Caco-2 (cell line): ENCODE data around the gene PMM1. TPM values are rescaled to one million over a fixed set of nuclear protein-coding genes. Genes with fewer than 3 reads are reported as not detected.

Experiments used
- BruUV-seq: library from RNA; stranded (reverse); fragments of 400-500 nt; replicated peaks from 2 replicates; lab custom pipeline; 2021; lab: Mats Ljungman, UMichigan
- CTCF ChIA-PET: fragments of 300-600 bp; sonication (Branson Sonifier 250); formaldehyde crosslinking; loops from one replicate; lab custom pipeline; 2022; ENCODE audit warnings: antibody characterized with exemption; lab: Charles Lee
- POLR2A ChIA-PET: fragments of 300-600 bp; sonication (Branson Sonifier 250); formaldehyde crosslinking; loops from one replicate; lab custom pipeline; 2022; ENCODE audit warnings: antibody characterized with exemption; lab: Charles Lee
- DNase-seq, 2 experiments: peaks; one replicate each; pipeline versions ENCODE4 v3.0.0 to v3.0.0-alpha.2; 2020 to 2022
- H3K27me3 ChIP-seq: replicated peaks from 2 replicates; pipeline ENCODE4 v1.6.0; 2011; ENCODE audit warnings: low read length; ENCODE audit not compliant: control insufficient read depth, insufficient read depth
- H3K36me3 ChIP-seq: 2 replicates; pipeline ENCODE4 v1.5.1; 2011; ENCODE audit warnings: low read length; ENCODE audit not compliant: control insufficient read depth, insufficient read depth
- H3K4me1 ChIP-seq: fragments of 250-450 bp; sonication (Bioruptor Pico); 2 replicates; pipeline ENCODE4 v1.5.1; 2020; ENCODE audit warnings: mild to moderate bottlenecking
- H3K4me3 ChIP-seq: 2 replicates; pipeline ENCODE4 v1.5.1; 2011; ENCODE audit warnings: low read depth, mild to moderate bottlenecking, control low read depth, low read length
- H3K9me3 ChIP-seq: fragments of 250-450 bp; sonication (Bioruptor Pico); 2 replicates; pipeline ENCODE4 v1.5.1; 2020; ENCODE audit warnings: mild to moderate bottlenecking, moderate library complexity
- H3K27ac Mint-ChIP-seq: one replicate; pipeline ENCODE4 v1.8.0; 2022; ENCODE audit warnings: mixed read lengths; ENCODE audit not compliant: unreplicated experiment
- H3K27me3 Mint-ChIP-seq: one replicate; pipeline ENCODE4 v1.8.0; 2022; ENCODE audit warnings: mixed read lengths; ENCODE audit not compliant: insufficient read depth, unreplicated experiment
- H3K36me3 Mint-ChIP-seq: one replicate; pipeline ENCODE4 v1.8.0; 2022; ENCODE audit warnings: mild to moderate bottlenecking, mixed read lengths; ENCODE audit not compliant: insufficient read depth, unreplicated experiment
- H3K4me1 Mint-ChIP-seq: one replicate; pipeline ENCODE4 v1.8.0; 2022; ENCODE audit warnings: low read depth, mixed read lengths; ENCODE audit not compliant: unreplicated experiment
- H3K4me3 Mint-ChIP-seq: one replicate; pipeline ENCODE4 v1.8.0; 2022; ENCODE audit warnings: mild to moderate bottlenecking, moderate library complexity, mixed read lengths; ENCODE audit not compliant: unreplicated experiment
- H3K9me3 Mint-ChIP-seq: one replicate; pipeline ENCODE4 v1.8.0; 2022; ENCODE audit warnings: mixed read lengths; ENCODE audit not compliant: unreplicated experiment
- intact Hi-C: fragments of 100-400 bp; cut with micrococcal nuclease; formaldehyde crosslinking; loops from one replicate; pipeline ENCODE4 v1.10.0; 2022; ENCODE audit not compliant: unreplicated experiment
- total RNA-seq: library from RNA; stranded (reverse); gene quantifications from 2 replicates; pipeline ENCODE4 v1.2.3, GENCODE V29; 2022
- TF ChIP-seq, protein P1 (sequence below), 2 experiments: fragments of 200-600 bp in 1 of 2; IDR thresholded peaks; 1 replicate in 1 of 2; 2 replicates in 1 of 2; pipeline versions ENCODE4 v1.5.1 to v1.8.0; 2011 to 2022; ENCODE audit warnings: antibody characterized with exemption in 1 of 2, control low read depth in 1 of 2, inconsistent platforms in 1 of 2, low read depth in 1 of 2, low read length in 1 of 2, mild to moderate bottlenecking in 1 of 2, moderate library complexity in 1 of 2; ENCODE audit not compliant: insufficient read depth in 1 of 2, severe bottlenecking in 1 of 2, unreplicated experiment in 1 of 2

Gene PMM1
- total RNA-seq, 1 experiment from 2014 or later, result 29.6 TPM

- TF ChIP-seq, protein P1, sequence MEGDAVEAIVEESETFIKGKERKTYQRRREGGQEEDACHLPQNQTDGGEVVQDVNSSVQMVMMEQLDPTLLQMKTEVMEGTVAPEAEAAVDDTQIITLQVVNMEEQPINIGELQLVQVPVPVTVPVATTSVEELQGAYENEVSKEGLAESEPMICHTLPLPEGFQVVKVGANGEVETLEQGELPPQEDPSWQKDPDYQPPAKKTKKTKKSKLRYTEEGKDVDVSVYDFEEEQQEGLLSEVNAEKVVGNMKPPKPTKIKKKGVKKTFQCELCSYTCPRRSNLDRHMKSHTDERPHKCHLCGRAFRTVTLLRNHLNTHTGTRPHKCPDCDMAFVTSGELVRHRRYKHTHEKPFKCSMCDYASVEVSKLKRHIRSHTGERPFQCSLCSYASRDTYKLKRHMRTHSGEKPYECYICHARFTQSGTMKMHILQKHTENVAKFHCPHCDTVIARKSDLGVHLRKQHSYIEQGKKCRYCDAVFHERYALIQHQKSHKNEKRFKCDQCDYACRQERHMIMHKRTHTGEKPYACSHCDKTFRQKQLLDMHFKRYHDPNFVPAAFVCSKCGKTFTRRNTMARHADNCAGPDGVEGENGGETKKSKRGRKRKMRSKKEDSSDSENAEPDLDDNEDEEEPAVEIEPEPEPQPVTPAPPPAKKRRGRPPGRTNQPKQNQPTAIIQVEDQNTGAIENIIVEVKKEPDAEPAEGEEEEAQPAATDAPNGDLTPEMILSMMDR (IDR thresholded peaks at IDR 0.05; ENCODE audit: insufficient read depth in 1 of 2, low read depth in 1 of 2, low read length in 1 of 2, severe bottlenecking in 1 of 2, unreplicated experiment in 1 of 2), result no peak
- H3K4me3 Mint-ChIP-seq, result no peak overlapping the region
- POLR2A ChIA-PET, result interaction anchor here (0.7 to 1.3 kb wide), 2 partner anchors 14 to 17 kb away, joined by 3 to 14 read pairs; partner anchors contain the start of genes PMM1 and XRCC6
- Histone ChIP-seq H3K9me3 (no peaks in the 10 kb centered on the region), H3K4me3 (no peak overlapping the region), H3K36me3 (peaks cover 2% of the 10 kb centered on the region), H3K4me1 (no peaks in the 10 kb centered on the region), H3K27me3 (no peaks in the 10 kb centered on the region)
- CTCF ChIA-PET, result no interaction called here
- intact Hi-C loops, result no loop called here
- no peaks in the 10 kb centered on the region for H3K27me3 Mint-ChIP-seq
- DNase-seq, result no peak
- no peaks in the 10 kb centered on the region for H3K9me3 Mint-ChIP-seq
- no peak overlapping the region for H3K27ac Mint-ChIP-seq
- H3K36me3 Mint-ChIP-seq, result peaks cover 24% of the 10 kb centered on the region
- BruUV-seq, result no TSS peak
- no peaks in the 10 kb centered on the region for H3K4me1 Mint-ChIP-seq
These were observed 14.3 kb upstream of the PMM1 start for GRCh38 chr22:41603873-41604332.

DNA sequence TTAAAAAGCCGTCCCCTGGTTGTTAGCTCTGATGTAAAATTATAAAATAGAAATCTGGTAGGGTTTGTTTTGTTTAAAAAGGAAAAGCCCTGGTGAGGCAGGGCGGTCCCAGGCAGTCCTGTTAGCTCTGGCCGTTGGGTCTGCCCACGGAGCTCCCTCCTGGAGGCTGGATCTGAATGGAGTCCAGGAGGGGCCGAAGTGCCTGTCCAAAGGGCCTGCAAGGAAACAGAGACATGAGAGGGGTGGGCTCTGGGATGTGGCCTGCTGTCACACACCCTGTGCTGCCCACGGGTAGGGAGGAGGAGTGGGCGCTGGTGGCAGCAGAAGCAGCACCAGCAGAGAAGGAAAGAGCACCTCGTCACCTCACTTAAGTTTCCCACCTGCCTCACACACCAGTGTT, 11.3 kb upstream of the PMM1 start:
- BruUV-seq, result no TSS peak
- ChIA-PET POLR2A (no interaction called here), CTCF (no interaction called here)
- H3K27ac Mint-ChIP-seq, result no peak overlapping the region
- peaks cover 20% of the 10 kb centered on the region for H3K36me3 Mint-ChIP-seq
- intact Hi-C loops, result no loop called here
- no peaks in the 10 kb centered on the region for H3K27me3 Mint-ChIP-seq
- H3K4me1 ChIP-seq, result no peaks in the 10 kb centered on the region
- H3K27me3 ChIP-seq, result no peaks in the 10 kb centered on the region
- TF ChIP-seq, protein P1 (IDR thresholded peaks at IDR 0.05; ENCODE audit: insufficient read depth in 1 of 2, low read depth in 1 of 2, low read length in 1 of 2, severe bottlenecking in 1 of 2, unreplicated experiment in 1 of 2), result no peak
- no peaks in the 10 kb centered on the region for H3K9me3 Mint-ChIP-seq
- no peak overlapping the region for H3K4me3 Mint-ChIP-seq
- H3K4me3 ChIP-seq, result no peak overlapping the region
- no peak for DNase-seq
- peaks cover 6% of the 10 kb centered on the region for H3K4me1 Mint-ChIP-seq
- H3K36me3 ChIP-seq, result peaks cover 2% of the 10 kb centered on the region
- H3K9me3 ChIP-seq, result no peaks in the 10 kb centered on the region

- POLR2A ChIA-PET, result interaction anchor here (1.2 kb wide), 1 partner anchor 9 kb away, joined by 4 read pairs; the partner anchor contains the start of gene PMM1
- Mint-ChIP-seq H3K9me3 (no peaks in the 10 kb centered on the region), H3K4me1 (peaks cover 6% of the 10 kb centered on the region), H3K27me3 (no peaks in the 10 kb centered on the region), H3K36me3 (peaks cover 20% of the 10 kb centered on the region), H3K27ac (no peak overlapping the region), H3K4me3 (no peak overlapping the region)
- CTCF ChIA-PET, result no interaction called here
- Histone ChIP-seq H3K9me3 (no peaks in the 10 kb centered on the region), H3K36me3 (no peaks in the 10 kb centered on the region; the same call in 1 of the 2 replicates), H3K4me3 (no peak overlapping the region), H3K4me1 (no peaks in the 10 kb centered on the region), H3K27me3 (no peaks in the 10 kb centered on the region)
- DNase-seq, result no peak
- intact Hi-C loops, result no loop called here
- TF ChIP-seq, protein P1 (IDR thresholded peaks at IDR 0.05; ENCODE audit: insufficient read depth in 1 of 2, low read depth in 1 of 2, low read length in 1 of 2, severe bottlenecking in 1 of 2, unreplicated experiment in 1 of 2), result no peak
- BruUV-seq, result no TSS peak
These were observed 9.4 kb upstream of the PMM1 start for GRCh38 chr22:41598891-41599635.
